Transverse colon (tissue), 4 donors: Measurements from ENCODE around the gene CPNE7. TPM values are rescaled to one million over a fixed set of nuclear protein-coding genes. Genes with fewer than 3 reads are reported as not detected.
A peak's percentile ranks its signal among the peaks of the same experiment; 100 is the strongest.

ENCODE experiments used
- DNase-seq: peaks from one replicate; pipeline ENCODE4 v3.0.0-alpha.2; 2019
- H3K27ac ChIP-seq, 4 donors: fragments of 200-600 bp; sonication (generic); 2 replicates each; pipeline ENCODE4 v1.5.1; 2016 to 2018; ENCODE audit warnings: inconsistent platforms in 4 of 4
- H3K27me3 ChIP-seq: fragments of 200-600 bp; sonication (generic); 2 replicates; pipeline ENCODE4 v1.5.1; 2017; ENCODE audit warnings: inconsistent platforms
- H3K36me3 ChIP-seq, 4 donors: fragments of 200-600 bp; sonication (generic); 2 replicates each; pipeline ENCODE4 v1.5.1; 2017 to 2019; ENCODE audit warnings: inconsistent platforms in 4 of 4
- H3K4me1 ChIP-seq, 4 donors: fragments of 200-600 bp; sonication (generic); 2 replicates each; pipeline ENCODE4 v1.5.1; 2017 to 2020; ENCODE audit warnings: inconsistent platforms in 4 of 4
- H3K4me3 ChIP-seq, 4 donors: fragments of 200-600 bp; sonication (generic); 1 replicate in 1 of 4; 2 replicates in 3 of 4; pipeline versions ENCODE4 v1.5.1 to v1.6.1; 2017 to 2019; ENCODE audit warnings: inconsistent platforms in 4 of 4
- H3K9me3 ChIP-seq, 2 donors: fragments of 200-600 bp; sonication (generic); 2 replicates each; pipeline ENCODE4 v1.5.1; 2017 to 2019; ENCODE audit warnings: inconsistent platforms in 2 of 2
- CTCF ChIP-seq, 5 experiments: fragments of 200-600 bp in 3 of 5; fragments of 450-650 bp in 2 of 5; sonication (generic) in 3 of 5; IDR thresholded peaks; 1 replicate in 2 of 5; 2 replicates in 3 of 5; pipeline ENCODE4 v1.5.1; 2016 to 2017; ENCODE audit warnings: antibody characterized with exemption in 5 of 5, inconsistent platforms in 3 of 5, mild to moderate bottlenecking in 2 of 5, moderate library complexity in 1 of 5
- EP300 ChIP-seq: sonication (generic); formaldehyde crosslinking; IDR thresholded peaks from one replicate; pipeline ENCODE4 v1.6.1; 2017; ENCODE audit warnings: antibody characterized with exemption, low read depth
- POLR2A ChIP-seq: fragments of 450-650 bp; IDR thresholded peaks from one replicate; pipeline ENCODE4 v1.6.1; 2016; ENCODE audit warnings: antibody characterized with exemption, mild to moderate bottlenecking, moderate library complexity
- POLR2AphosphoS5 ChIP-seq, 3 donors: sonication (generic); formaldehyde crosslinking; IDR thresholded peaks; one replicate each; pipeline ENCODE4 v1.6.1; 2016; ENCODE audit warnings: antibody characterized with exemption in 3 of 3
- WGBS, 2 donors: methylation state at CpG; one replicate each; pipeline ENCODE4 v1.1.5; 2018; ENCODE audit warnings: low coverage in 1 of 2; 5-methylcytosine and 5-hydroxymethylcytosine counted together
- in situ Hi-C, 4 donors: fragments of 200-750 bp; cut with MboI; loops; one replicate each; pipeline versions ENCODE4 v1.15.0 to v1.15.1; 2017; ENCODE audit warnings: low sequenced_read_pairs in 3 of 4, low pct_ligation_motif_present in 1 of 4, low pct_unique_long_range_greater_than_20kb in 1 of 4
- intact Hi-C: fragments of 100-400 bp; cut with DNase I; formaldehyde crosslinking; loops from one replicate; pipeline ENCODE4 v1.15.1; 2023; ENCODE audit warnings: low total_unique reads
- total RNA-seq, 4 donors: library from RNA; depleted of rRNA; stranded (reverse); fragments of >200 nt; gene quantifications; one replicate each; pipeline ENCODE4 v1.1.0, GENCODE V29; 2016

CPNE7 gene
- total RNA-seq, 4 donors from 2014 or later, result 0.41 to 5.0 (median 0.79) TPM; not detected in 1

GRCh38 chr16:89576153-89577054 lies 846 bp downstream of the CPNE7 start:
- 46 to 54% methylated on average over 10 to 74 of the region's 89 CpGs for WGBS, 2 donors
- Histone ChIP-seq H3K27ac (no peak overlapping the region), H3K36me3 (no peaks in the 10 kb centered on the region), H3K4me1 (peaks cover 3 to 29% (median 21%) of the 10 kb centered on the region in 4 donors), H3K27me3 (peaks cover 57% of the 10 kb centered on the region), H3K4me3 (peak overlapping the region in 1 of 4 donors; percentile 35), H3K9me3 (no peaks in the 10 kb centered on the region)
- DNase-seq, result no peak
- in situ Hi-C loops, result no loop called here
- TF ChIP-seq EP300 (no peak), POLR2AphosphoS5 (IDR thresholded peaks at IDR 0.05) (no peak), CTCF (IDR thresholded peaks at IDR 0.05) (no peak), POLR2A (no peak)
- intact Hi-C loops, result no loop called here

GRCh38 chr16:89577055-89577759 lies 1.6 kb downstream of the CPNE7 start:
- no peak for DNase-seq
- H3K4me3 ChIP-seq, result no peak overlapping the region
- TF ChIP-seq CTCF (IDR thresholded peaks at IDR 0.05) (no peak), EP300 (no peak), POLR2AphosphoS5 (IDR thresholded peaks at IDR 0.05) (no peak), POLR2A (no peak)
- in situ Hi-C loops (no loop called here), intact Hi-C loops (no loop called here)
- H3K27ac ChIP-seq, result no peak overlapping the region
- H3K27me3 ChIP-seq, result peaks cover 50% of the 10 kb centered on the region
- H3K4me1 ChIP-seq, result peaks cover 3 to 31% (median 22%) of the 10 kb centered on the region in 4 donors
- H3K9me3 ChIP-seq, result no peaks in the 10 kb centered on the region
- no peaks in the 10 kb centered on the region for H3K36me3 ChIP-seq
- WGBS, 2 donors, result 95% methylated on average over 22 of the region's 25 CpGs; no CpG with 5 or more reads in 1 of the 2 donors

- DNase-seq, result no peak
- peaks cover 32% of the 10 kb centered on the region for H3K27me3 ChIP-seq
- in situ Hi-C loops, result no loop called here
- peaks cover 3 to 29% (median 24%) of the 10 kb centered on the region in 4 donors for H3K4me1 ChIP-seq
- no peaks in the 10 kb centered on the region for H3K9me3 ChIP-seq
- whole genome bisulfite sequencing, 2 donors, result 66 to 90% methylated on average over 4 to 15 of the region's 15 CpGs
- intact Hi-C loops, result no loop called here
- H3K36me3 ChIP-seq, result no peaks in the 10 kb centered on the region
- H3K27ac ChIP-seq, result no peak overlapping the region
- TF ChIP-seq EP300 (no peak), POLR2AphosphoS5 (IDR thresholded peaks at IDR 0.05) (no peak), CTCF (IDR thresholded peaks at IDR 0.05) (no peak), POLR2A (no peak)
- H3K4me3 ChIP-seq, result no peak overlapping the region
These were observed 3.8 kb downstream of the CPNE7 start for GRCh38 chr16:89579351-89579750.

- no peak for DNase-seq
- in situ Hi-C loops, result no loop called here
- WGBS, 2 donors, result 84 to 89% methylated on average over 14 to 33 of the region's 33 CpGs
These were observed 5.6 kb downstream of the CPNE7 start for GRCh38 chr16:89581045-89581695.

More at GRCh38 chr16:89581045-89581695, 5.6 kb downstream of the CPNE7 start:
- TF ChIP-seq POLR2AphosphoS5 (IDR thresholded peaks at IDR 0.05), result no peak
- TF ChIP-seq CTCF (IDR thresholded peaks at IDR 0.05), result no peak
- TF ChIP-seq POLR2A, result no peak
- no peak for TF ChIP-seq EP300
- H3K4me3 ChIP-seq, result no peak overlapping the region
- H3K36me3 ChIP-seq, result no peaks in the 10 kb centered on the region
- intact Hi-C loops, result no loop called here
- H3K27ac ChIP-seq, result no peak overlapping the region
- peaks cover 15% of the 10 kb centered on the region for H3K27me3 ChIP-seq
- H3K9me3 ChIP-seq, result no peaks in the 10 kb centered on the region
- H3K4me1 ChIP-seq, result peaks cover 0 to 13% (median 9%) of the 10 kb centered on the region in 4 donors
